8988T (cell line): Measurements from ENCODE around the gene ITGA2.

Source experiments
- DNase-seq: peaks from one replicate; pipeline ENCODE4 v3.0.0; 2011

The ITGA2 gene

DNA sequence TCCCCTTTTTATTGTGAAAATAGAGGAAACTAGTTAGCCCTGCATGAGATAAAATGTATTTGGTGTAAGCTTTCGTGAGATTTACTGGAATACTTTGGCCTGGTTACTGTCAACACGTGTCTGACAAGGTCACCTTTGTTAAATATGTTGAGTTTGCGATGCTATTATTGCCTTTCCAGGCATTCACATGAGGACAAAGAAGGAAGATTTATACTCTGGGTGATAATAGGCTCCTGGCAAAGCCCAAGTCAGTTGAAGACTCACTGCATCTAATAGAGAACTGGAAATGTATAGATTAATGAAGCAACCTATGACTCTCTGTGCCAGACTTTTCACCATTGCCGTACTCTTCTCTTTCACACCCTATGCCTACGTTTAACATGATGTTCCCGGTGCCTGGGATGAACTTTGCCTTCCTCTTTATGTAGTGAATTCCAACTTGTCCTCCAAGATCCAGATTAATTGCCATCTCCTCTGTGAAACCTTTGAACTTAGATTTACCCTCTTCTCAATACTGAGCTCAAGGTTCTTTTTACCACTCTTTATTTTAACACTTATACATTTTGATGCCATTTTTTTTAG, 33.9 kb downstream of the ITGA2 start:
- no peak for DNase-seq

DNA sequence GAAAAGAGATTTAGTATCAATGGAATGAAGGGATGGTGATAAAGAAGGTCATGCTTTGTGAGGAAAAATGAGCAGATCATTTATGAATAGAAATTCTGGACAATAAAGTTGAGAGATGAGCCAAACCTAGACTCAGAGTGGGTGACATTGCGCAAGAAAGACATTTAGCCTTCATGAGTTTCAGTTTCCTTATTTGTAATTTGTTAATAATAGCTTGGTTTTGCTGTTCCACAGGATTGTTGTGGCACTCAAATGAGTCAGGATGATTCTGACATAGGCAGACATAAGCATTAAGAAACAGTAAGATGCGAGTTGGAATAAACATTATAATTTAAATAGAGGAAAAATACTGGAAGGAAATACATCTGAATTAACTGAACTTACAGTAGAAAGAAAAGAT, 34.8 kb downstream of the ITGA2 start:
- no peak for DNase-seq

DNA sequence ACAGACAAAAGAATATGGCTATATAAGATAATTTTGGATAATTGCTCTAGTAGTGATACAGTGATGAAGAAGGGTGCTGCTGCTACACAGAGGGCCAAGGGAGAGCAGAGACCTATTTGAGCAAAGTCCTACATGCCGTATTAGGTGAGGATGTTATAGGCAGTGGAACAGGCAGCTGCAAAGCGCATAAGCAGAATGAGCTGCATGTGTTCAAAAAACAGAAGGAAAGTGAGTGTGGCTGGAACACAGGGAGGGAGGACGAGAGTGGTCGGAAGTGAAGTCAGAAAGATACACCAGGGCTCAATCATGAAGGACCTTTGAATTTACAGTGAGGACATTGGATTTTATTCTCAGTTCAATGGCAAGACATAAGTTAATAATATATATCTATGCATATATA, 35.4 kb downstream of the ITGA2 start:
- DNase-seq, result no peak

DNA sequence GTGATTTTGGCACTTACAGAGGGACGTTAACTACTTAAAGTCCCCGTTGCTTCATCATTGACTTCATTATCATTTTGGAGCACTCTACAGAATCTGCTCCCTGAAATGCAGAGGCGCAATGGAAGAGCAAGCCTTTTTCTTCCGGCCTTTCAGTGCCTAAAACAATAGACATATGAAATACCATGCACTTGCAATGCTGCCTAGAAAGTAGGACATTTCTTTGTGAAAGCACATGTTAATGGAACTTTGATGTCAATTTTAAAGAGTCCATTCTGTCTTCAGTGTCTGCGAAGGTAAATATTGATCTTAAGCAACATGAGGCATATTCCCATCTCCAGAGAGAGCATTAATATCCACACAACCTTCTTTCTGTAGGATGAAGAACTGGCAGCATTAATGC, 36.3 kb downstream of the ITGA2 start:
- no peak for DNase-seq

DNA sequence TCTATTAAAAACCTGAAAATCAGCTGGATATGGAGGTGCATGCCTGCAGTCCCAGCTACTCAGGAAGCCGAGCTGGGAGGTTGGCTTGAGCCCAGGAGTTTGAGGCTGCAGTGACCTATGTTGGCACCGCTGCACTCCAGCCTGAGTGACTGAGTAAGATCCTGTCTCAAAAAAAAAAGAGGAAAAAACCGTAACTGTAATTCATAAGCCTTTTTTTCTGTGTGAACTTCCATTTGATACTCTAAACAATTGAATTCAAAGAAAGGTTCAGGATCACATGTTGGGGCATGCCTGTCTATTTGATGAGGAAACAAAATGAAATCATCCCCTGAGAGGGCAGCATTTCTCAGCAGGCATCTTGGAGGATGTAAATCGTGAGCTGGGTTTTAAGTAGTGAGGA, 38.8 kb downstream of the ITGA2 start:
- DNase-seq, result no peak

DNA sequence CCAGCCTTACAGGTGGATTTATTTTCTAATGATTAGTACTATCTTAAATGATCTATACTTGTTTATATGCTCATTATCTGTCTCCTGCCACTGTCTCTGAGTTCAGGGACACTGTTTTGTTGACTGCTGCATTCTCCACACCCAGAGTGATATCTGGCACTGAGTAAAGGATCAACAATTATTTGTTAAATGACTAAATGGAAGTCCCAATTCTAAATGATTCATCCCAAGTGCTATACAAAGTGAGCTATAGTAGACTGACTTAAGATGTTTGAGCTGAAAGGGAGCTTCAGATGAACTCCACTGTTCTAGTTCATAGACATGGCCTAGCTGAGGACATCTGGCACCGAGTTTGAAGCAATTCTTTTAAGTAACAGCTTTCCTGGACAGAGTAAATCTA, 40.5 kb downstream of the ITGA2 start:
- DNase-seq, result no peak

DNA sequence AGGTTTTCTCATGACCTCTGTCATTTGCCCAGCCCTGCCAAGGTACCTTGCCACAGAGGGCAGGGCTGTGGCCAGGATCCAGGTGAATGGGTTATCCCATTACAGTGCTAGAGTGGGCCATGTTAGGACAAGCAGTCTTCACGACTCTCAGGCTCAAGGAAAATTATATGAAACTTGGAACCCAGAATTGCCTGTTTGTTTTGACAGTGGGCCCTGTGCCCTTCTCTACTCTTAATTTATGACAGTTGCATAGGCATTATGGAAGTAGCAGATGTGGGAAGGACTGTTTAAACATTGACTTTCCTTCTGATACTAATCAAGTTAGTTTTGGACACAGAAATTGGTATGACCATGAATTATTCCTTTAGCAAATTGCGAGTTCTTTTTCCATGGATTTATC, 41.7 kb downstream of the ITGA2 start:
- no peak for DNase-seq

DNA sequence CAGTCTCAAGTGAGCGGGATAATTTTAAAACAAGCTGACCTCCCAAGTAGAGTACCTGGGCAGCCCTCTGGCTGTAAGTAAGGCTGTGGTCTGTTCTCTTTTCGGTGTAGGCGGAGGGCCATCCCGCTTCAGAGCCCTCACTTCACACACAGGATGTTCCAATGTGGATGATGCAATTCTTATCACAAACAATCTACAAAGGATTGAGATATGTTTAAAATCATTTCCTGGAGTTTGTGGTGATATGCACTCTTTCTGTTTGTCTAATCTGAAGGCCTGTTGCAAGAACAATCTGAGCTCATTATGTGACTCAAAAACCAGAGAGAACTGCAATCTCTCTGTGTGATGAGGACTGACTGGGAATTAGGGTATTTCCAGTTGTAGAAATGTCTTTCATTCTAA, 42.5 kb downstream of the ITGA2 start:
- no peak for DNase-seq

DNA sequence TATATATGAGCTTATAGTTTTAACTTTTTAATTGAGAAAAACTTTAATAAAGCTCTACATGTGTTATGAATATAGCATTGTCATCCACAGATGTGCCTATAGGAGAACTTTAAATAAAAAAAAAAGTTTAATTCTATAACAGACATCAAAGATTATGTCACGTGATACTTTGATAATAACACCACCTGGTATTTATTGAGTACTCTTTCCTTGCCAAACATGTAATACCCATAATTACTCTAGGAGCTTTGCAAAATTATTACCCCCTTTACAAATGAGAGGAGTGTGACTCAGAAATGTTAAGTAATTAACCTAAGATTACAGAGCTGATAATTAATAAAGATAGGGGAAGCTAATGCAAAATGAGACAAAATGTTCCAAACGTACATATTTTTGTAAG, 43.0 kb downstream of the ITGA2 start:
- no peak for DNase-seq

DNA sequence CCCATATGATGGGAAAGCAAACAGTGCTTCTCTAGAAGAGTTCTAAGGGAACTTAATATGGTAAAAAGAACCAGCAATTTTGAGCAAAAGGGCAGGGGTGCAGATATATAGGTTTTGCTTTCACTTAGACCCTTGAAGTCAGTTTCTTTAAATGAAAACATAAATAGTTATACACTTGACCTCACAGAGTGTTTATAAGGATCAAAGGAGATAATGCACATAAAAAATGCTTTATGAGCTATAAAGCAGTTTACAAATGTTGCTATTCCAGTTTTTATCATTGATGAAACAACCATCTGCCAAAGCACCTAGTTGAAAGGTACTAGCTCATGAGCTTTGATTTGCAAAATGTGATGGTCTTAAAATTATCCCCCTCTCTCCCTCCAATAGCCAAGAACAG, 45.7 kb downstream of the ITGA2 start:
- DNase-seq, result no peak

DNA sequence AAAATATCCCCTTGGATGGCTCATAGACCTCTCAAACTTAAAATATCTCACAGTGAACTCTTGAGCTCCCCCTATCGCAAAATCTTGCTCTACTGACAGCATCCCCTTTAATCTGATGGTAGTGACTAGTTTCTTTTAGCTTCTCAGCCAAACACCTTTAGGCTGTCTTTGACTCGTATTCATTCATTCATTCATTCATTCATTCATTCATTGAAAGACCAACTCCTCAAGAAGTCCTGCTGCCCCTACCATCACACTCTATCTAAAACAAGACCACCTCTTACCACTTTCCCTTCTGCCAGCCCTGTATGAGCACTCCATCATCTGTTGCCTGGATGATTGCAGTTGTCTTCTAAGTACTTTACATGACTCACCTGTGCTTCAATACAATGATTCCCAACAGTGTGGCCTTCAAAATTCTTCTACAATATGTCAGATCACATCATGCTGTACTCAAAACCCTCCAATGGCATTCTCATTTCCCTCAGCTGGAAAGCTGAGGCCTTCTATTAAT, 46.8 kb downstream of the ITGA2 start:
- DNase-seq, result no peak

DNA sequence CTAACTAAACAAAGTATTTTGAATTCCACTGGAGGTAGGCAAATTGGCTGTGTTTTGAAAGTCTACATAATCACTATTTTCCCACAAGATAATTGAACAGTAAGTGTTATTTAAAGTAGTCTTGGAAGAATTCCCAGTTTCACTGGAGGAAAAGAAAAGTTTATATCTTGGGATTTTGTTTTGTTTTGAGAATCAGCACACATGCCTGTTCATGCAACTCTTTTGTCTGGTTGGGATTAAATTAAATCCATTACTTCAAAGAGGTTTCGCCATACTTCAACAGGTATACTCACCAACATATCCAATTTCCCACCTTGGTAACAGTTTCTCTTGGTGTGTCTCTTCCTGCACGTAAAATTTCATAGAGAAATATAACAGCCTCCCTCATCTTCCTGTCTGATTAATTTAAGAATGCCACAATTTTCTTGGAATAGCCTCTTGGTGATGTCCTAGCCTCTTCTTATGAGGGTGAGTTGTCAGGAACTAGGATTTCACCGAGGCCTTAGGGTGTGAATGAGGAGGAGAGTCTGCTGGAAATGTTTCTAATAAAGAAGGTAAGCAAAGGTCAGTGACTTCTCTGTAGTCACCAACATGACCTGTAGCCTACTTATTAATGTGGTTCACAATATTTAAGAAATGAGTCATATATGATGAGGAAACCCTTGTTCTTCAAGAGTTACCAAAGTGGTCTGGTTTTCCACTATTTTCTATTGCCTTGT, 48.1 kb downstream of the ITGA2 start:
- DNase-seq, result no peak

DNA sequence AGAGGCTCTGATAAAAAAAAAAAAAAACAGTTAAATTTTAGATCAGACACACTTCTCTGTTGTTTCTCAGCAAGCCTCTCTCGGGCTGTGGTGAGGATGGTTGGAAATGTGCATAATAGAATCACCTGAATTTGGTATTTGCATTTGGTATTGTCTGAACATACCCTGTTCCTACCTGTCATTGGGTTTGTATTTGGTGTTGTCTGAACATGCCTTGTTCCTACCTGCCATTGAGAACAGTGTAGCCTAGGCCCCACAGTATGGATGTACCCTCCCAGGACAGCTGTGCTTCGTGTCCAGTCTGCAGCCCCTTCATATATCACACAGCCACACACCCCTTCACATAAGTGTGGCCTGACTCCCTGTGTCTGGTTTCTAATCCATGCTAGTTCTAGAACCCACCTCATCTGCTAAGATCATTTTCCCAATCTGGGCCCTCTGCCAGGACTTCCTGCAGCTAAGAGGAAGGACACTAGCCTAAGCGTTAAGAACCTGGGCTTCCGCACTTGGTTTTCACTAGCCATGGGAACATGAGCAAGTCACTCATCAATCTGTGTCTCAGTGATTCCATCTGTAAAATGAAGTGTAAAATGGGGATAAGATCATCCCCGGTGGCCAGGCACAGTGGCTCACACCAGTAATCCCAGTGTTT, 49.2 kb downstream of the ITGA2 start:
- DNase-seq, result no peak

DNA sequence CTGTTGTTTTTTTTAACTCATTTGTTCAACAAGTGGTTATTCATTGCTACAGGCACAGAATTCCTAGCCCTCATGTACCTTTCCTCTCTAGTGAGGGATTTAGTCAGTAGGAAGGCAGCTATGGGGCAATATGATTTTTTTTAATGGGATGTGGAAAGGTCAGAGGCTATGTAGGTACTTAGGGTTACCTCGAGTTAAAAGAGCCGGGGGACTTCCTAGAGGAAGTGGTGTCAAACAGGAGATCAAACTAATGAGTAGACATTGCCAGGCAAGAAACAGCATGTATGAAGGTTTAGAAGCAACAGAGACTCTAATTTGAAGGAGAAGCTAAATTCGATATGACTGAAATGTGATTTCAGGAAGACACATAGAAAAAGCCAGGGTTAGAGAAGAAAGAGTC, 50.7 kb downstream of the ITGA2 start:
- no peak for DNase-seq

DNA sequence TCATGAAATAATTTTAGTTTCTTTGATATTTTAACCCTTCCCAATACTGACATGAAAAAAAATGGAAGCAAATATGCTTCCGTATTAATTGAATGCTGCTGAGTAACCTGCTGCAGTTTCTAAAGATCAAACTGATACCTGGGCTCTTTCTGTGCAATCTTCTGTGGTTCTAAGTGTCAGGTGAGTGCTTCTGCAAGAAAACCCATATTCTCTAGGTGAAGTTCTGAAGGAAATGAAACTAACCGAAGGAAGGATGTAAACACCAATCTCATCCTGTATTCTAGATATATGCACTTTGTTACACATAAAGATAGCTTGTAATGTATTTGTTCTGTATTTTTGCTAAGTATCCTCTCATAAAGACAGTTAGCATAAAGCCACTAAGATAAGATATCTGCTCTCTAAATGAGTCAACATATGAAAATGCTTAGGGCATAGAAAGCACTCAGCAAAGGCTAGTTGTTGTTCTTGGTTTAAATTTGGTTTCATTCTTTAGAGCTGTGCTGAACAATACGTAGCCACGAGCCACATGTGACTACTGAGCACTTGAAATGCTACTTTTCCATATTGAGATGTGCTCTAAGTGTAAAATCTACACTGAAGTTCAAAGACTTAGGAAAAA, 52.0 kb downstream of the ITGA2 start:
- DNase-seq, result no peak

DNA sequence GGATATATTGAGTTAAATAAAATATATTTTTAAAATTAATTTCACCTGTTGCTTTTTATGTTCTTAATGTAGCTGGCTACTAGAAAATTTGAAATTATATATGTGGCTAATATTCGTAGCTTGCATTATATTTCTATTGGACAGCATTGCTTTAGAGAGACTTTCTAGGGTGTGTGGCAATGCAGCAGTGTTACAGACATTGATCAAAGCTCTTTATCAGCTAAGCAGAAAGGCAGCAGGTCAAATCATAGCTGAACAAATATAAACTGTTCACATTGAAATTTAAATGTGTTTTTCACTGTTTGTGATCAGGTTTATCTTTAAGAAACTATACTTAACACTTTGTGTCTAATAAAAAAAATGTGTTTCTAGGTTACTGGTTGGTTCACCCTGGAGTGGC, 52.6 kb downstream of the ITGA2 start:
- no peak for DNase-seq

DNA sequence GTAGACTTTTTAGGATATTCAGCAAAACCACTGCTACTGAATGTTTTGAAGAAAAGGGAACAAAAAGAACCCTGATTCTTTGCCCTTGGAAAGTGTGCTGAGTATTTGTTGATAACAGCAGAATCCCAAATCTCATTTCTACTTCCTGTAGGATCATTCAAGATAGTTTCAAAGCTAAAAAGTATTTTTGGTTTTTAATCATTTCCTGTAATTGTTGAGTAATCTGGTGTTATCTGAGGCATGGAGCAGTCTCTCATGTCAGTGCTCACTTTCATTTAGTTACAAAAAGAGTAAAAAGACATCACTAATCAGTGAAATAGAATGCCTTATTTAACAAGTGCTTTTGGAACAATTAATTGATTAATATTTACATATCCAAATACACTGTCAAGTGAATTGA, 56.1 kb downstream of the ITGA2 start:
- no peak for DNase-seq

DNA sequence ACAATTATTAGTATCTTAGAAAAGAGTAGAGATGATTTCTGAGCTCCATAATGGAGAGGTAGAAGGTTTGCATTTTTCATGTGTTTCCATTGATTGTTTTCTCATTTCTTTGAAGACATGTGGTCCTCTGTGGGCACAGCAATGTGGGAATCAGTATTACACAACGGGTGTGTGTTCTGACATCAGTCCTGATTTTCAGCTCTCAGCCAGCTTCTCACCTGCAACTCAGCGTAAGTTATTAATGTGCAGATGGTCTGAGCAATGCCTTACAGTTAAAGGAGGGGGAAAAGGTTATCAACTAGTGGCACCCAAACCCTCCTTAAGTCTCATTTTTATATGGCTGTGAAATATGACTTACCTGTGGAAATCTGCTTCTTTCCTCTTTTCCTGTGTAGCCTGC, 59.1 kb downstream of the ITGA2 start:
- DNase-seq, result no peak

DNA sequence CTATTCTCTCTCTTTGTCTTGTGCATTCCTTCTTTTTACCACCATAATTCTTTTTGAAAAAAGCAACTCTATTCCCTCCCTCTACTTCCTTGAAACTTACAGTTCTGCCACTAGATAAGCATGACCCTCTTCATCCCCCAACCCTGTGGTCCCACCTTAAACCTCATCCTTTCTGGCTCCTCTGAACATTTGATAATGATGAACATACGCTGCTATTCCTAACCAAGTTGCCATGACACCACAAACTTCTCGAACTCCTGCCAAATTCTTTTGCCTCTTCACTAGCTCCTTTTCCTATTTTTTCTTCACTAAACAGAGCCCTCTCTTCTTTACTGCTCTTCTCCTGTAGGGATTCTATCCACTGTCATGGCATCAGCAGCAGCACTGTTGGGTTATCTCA, 63.3 kb downstream of the ITGA2 start:
- DNase-seq, result no peak

DNA sequence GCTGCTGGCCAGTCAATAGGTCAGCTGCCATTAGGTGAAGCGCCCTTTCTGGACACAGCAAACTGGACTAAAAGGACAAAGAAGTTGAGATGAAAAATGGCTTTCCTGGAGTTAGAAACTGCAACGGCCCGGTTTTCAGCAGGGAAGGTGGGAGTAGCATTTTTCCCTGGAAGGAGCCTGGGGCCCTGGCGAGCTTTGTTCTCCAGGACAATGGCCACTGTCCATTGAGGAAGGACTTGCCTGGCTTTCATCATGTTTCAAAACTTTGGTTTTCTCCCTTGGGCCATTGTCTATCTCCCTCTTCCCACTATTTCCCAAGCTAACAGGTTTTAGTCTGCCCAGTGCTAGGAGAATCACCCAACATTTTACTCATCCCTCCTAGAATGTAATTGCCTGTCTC, 64.2 kb downstream of the ITGA2 start:
- no peak for DNase-seq

DNA sequence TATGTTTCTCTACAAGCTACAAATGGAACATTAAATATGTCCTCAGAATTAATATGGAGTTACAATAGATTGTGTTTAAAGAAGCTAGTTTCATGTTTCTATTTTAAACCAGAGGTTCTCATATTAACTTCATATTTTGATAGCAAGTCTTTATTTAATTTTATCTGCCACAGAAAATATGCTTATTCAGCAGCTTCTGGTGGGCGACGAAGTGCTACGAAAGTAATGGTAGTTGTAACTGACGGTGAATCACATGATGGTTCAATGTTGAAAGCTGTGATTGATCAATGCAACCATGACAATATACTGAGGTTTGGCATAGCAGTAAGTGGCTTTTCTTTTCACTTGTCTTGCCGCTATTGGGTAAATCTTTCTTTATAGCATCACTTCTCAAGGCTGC, 66.2 kb downstream of the ITGA2 start:
- no peak for DNase-seq

DNA sequence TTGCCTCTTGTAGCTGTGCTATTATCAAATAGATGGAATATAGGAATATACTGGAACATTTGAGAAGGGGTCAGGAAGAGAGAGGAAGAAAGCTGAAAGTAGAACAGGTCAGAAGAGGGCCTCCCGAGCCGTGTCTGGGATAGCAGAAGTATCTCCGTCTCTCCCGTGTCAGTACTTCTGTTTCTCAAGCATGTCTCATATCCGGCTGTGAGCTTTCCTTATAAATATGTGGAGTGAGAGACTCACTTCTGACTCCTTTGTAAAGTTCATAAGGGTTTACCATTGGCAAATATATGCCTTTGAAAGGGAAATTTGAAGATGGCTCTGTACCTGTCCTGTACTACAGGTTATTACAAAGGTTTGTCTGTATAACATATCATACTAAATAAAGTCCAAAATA, 70.1 kb downstream of the ITGA2 start:
- no peak for DNase-seq

DNA sequence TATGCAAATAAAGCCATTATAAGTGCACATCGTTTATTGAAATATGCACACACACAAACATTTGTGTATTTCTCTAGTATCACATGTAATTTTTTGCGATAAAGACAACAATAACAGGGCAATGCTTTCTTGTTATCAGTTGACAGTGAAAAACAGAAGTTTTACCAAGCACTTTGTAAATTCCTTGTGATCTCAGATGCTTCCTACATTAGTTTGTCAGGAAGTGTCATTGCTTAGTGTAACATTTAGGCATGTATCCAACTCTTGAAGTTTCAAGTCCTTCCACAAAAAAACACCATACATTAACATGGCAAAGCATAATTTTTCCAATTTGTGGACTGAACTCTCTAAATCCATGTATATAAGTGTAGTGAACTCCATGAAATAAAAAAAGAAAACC, 74.0 kb downstream of the ITGA2 start:
- no peak for DNase-seq

DNA sequence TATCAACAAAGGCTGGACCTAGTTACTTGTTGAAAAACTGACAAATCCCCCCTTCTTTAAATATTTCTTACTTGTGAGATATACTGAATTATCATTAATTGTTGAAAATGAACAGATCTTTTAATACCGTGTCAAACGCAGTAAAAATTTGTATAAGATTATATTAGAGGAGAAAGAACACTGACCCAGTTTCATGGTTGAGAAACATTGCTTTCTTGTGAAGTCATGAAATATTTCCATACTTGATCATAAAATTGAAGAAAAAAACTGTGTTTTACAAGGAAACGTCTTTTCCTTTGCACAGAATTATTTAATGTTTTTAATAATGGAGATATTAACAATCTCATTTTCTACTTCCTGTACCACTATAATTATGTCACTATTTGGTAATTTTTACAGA, 74.6 kb downstream of the ITGA2 start:
- no peak for DNase-seq
